ENCODE data around the gene MSI2. TPM values are rescaled to one million over a fixed set of nuclear protein-coding genes. Genes with fewer than 3 reads are reported as not detected.

Gene MSI2
- total RNA-seq, 1 experiment from 2014 or later, result 29.4 TPM

- no peak for DNase-seq (ENCODE audit: low read depth)
Measured at GRCh38 chr17:57593739-57594462, 337.6 kb downstream of the MSI2 start.

GRCh38 chr17:57594767-57595166 lies 338.4 kb downstream of the MSI2 start:
- no peak for DNase-seq (ENCODE audit: low read depth)

GRCh38 chr17:57595426-57595825 lies 339.1 kb downstream of the MSI2 start:
- no peak for DNase-seq (ENCODE audit: low read depth)

- DNase-seq (ENCODE audit: low read depth), result no peak
Measured at GRCh38 chr17:57595947-57596695, 339.8 kb downstream of the MSI2 start.

GRCh38 chr17:57597101-57597500 lies 340.8 kb downstream of the MSI2 start:
- no peak for DNase-seq (ENCODE audit: low read depth)

- DNase-seq (ENCODE audit: low read depth), result peak; percentile 60
Measured at GRCh38 chr17:57597531-57598453, 341.5 kb downstream of the MSI2 start.

GRCh38 chr17:57599271-57600045 lies 343.1 kb downstream of the MSI2 start:
- DNase-seq (ENCODE audit: low read depth), result no peak

GRCh38 chr17:57600074-57600473 lies 343.8 kb downstream of the MSI2 start:
- no peak for DNase-seq (ENCODE audit: low read depth)

GRCh38 chr17:57601143-57601735 lies 344.9 kb downstream of the MSI2 start:
- no peak for DNase-seq (ENCODE audit: low read depth)

- no peak for DNase-seq (ENCODE audit: low read depth)
Measured at GRCh38 chr17:57602896-57603295, 346.6 kb downstream of the MSI2 start.

- DNase-seq (ENCODE audit: low read depth), result no peak
Measured at GRCh38 chr17:57603546-57603945, 347.2 kb downstream of the MSI2 start.

GRCh38 chr17:57603978-57604377 lies 347.7 kb downstream of the MSI2 start:
- no peak for DNase-seq (ENCODE audit: low read depth)

GRCh38 chr17:57604771-57605674 lies 348.7 kb downstream of the MSI2 start:
- peak; percentile 51 for DNase-seq (ENCODE audit: low read depth)

- DNase-seq (ENCODE audit: low read depth), result peak; percentile 72
Measured at GRCh38 chr17:57605675-57606105, 349.4 kb downstream of the MSI2 start.

GRCh38 chr17:57606111-57606875 lies 350.0 kb downstream of the MSI2 start:
- DNase-seq (ENCODE audit: low read depth), result no peak

- no peak for DNase-seq (ENCODE audit: low read depth)
Measured at GRCh38 chr17:57607553-57608120, 351.3 kb downstream of the MSI2 start.

GRCh38 chr17:57608369-57609124 lies 352.2 kb downstream of the MSI2 start:
- no peak for DNase-seq (ENCODE audit: low read depth)

Measured in RPMI7951 (cell line).